ENCODE measurements around the gene ARHGEF17.
"Not testable (repeated sequence)": the region's sequence is repeated elsewhere in the genome, so short reads cannot be mapped to it uniquely, and the experiment has no call there.

Gene ARHGEF17

DNA sequence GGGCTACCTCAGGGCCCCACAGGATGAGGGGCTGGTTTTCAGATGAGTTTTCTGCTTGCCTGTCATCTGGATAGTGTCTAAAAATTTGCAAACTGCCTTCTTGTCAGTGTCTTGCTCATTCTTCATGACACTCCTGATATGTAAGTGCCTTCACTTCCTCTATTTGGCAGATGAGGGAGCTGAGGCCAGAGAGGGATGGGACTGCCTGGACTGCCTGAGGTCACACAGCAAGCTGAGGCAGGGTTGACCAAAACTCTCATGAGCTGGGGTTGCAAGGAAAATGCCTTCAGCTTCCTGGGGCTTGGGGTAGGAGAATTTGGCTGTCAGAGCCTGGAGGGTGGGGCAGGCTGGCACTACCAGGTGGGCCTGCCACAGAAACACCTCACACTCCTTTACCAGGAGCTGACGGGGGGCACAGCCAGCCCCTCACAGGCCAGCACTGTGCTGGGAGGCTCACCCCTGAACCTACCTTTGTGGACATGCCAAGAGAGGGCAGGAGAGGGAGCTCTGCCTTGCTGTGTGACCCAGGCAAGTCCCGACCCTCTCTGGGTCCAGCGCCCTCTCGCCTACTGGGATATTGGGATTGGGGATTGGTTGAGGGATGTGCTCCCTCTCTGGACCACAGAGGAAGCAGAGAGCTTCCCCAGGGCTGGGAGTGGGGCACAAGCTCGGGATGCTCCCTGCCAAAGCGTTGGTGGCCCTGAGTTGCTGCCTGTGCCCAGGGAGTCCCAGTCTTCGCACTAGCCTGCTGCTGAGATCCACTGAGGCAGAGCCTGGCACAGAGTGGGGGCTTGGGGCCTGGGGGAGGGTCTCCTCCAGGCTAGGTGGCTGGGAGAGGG lies 37.8 kb upstream of the ARHGEF17 start:
- DNase-seq (ENCODE audit: low spot score): no peak
- TF ChIP-seq, protein P1, sequence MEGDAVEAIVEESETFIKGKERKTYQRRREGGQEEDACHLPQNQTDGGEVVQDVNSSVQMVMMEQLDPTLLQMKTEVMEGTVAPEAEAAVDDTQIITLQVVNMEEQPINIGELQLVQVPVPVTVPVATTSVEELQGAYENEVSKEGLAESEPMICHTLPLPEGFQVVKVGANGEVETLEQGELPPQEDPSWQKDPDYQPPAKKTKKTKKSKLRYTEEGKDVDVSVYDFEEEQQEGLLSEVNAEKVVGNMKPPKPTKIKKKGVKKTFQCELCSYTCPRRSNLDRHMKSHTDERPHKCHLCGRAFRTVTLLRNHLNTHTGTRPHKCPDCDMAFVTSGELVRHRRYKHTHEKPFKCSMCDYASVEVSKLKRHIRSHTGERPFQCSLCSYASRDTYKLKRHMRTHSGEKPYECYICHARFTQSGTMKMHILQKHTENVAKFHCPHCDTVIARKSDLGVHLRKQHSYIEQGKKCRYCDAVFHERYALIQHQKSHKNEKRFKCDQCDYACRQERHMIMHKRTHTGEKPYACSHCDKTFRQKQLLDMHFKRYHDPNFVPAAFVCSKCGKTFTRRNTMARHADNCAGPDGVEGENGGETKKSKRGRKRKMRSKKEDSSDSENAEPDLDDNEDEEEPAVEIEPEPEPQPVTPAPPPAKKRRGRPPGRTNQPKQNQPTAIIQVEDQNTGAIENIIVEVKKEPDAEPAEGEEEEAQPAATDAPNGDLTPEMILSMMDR (IDR thresholded peaks at IDR 0.05; ENCODE audit: extremely low read depth, missing control alignments): no peak

DNA sequence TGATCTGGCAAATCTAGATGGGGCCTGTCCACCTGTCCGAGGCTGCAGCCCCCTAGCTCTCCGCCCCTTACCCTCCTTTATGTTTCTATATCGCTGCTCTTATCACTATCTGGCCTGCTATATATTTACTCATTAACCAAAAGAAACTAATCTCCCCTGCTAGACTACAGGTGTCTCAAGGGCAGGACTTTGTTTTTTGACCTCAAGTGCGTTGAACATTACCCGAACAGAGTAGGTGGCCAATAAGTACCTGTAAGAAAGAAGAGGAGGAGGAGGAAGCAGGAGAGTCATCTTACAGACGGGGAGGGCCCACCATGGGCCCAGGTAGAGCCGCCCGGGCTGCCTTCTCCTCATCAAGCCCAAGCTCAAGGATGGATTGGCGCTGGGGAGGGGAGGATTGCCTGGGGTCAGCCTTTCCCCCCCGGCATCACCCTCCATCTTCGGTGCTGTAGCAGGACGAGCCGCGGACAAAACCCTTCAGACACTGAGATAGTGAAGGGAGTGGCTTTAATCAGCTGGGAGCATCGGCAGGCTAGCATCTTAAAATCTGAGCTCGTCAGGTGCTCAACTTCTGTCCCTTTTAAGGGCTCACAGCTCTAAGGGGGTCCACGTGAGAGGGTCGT lies 37.1 kb upstream of the ARHGEF17 start:
- TF ChIP-seq, protein P1 (IDR thresholded peaks at IDR 0.05; ENCODE audit: extremely low read depth, missing control alignments): no peak
- no peak for DNase-seq (ENCODE audit: low spot score)

DNA sequence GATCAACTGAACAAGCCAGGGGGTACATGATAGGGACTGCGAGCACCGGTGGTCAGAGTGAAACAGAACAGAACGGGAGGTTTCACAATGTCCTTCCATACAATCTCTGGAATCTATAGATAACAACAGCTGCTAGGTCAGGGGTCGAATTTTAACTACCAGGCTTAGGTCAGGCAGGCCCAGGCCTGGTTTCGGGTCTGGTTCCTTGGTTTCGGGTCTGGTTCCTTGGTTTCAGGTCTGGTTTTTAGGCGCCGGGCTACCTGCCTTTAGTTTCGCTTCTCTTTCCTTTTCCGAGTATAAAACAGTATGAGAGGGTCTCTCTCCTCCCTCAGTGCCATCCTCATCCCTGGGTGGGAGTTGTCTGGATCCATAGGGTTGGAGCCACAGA lies 36.6 kb upstream of the ARHGEF17 start:
- not testable (repeated sequence) for DNase-seq (ENCODE audit: low spot score)

DNA sequence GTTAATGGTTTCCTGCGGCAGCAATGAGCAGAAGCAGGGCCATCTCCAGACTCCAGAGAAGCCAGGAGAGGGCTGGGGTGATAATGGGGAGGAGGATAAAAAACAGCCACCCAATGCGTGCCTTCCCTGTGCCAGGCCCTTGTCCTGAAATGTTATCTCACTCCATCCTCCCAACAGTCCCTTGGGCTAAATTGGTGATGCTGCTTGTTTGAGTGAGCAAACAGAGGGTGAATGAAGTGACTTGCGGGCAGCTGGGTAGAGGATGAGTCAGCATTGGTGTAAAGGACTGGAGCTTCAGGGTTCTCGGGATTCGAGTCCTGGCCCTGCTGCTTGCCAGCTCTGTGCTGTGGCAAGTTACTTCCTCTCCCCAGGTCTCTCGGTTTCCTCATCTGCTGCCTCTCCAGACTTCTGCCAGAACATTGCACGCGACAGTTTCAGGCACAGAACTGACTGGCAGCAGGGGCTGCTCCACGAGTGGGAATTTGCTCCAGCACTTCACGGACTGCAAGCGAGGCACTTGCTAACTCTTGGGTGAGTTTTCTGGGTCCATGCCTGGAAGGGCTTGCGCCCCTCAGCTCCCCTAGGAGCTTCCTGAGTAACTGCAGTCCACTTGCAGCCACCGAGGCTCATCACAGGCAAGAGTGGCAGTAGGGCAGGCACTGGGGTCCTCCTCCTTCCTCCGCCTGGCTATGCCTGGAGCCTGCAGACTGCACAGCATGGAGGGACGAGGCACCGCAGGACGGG lies 36.0 kb upstream of the ARHGEF17 start, which contains the start of gene P2RY6:
TSS of gene P2RY6 (plus strand) at position 403 of the 744 bp plus-strand sequence. CDS start 24,181 bp downstream, outside the sequence.
- TF ChIP-seq, protein P1 (IDR thresholded peaks at IDR 0.05; ENCODE audit: extremely low read depth, missing control alignments): no peak

DNA sequence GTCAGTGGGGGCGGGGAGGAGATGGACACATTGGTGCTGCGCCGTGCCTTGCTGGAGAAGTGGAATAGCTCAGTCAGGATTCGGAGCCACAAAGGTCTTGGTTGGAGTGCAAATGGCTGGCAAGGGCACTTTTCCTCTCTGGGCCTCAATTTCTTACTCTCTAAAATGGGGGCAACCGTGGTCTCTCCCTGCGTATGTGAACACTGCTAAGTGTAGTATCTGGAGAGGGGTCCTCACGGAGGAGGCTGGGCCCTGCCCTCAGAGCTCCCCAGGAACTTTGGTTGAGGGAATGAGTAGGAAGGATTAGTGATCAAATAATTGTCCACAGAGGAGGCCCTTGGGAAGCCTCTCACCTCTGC lies 35.4 kb upstream of the ARHGEF17 start:
- TF ChIP-seq, protein P1 (IDR thresholded peaks at IDR 0.05; ENCODE audit: extremely low read depth, missing control alignments): no peak
- DNase-seq (ENCODE audit: low spot score): no peak

More for the DNA sequence above, 36.0 kb upstream of the ARHGEF17 start, which contains the start of gene P2RY6:
- DNase-seq (ENCODE audit: low spot score): no peak

DNA sequence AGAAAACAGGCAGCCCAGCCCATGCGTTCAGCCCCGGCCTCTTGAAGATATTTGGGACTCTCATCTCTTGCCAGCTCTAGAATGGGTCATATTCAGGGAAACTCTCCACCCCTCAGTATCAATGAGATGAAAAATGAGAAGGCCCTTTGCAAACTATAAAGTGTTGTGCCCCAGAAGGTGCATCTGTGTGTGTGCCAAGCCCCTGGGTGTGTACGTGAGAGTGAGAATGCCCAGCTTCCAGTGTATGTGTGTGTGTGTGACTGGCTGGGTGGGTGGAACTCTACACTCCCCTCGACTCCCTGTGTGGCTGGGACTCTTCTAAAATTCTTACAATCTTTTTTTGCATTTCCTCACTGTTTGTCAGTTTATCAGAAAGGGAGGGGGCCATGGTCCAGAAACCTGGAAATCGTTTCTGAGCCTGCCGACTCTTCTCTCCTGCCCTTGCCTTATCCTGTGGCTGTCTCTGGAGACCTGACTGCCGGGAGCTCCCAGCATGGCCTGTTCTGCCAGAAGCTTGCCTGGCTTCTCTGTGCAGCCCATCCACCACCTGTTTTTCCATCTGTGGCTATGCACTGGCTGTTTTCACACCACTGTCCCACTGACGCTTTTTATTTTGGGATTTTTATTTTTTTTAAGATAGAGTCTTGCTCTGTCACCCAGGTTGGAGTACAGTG lies 34.7 kb upstream of the ARHGEF17 start:
- TF ChIP-seq, protein P1 (IDR thresholded peaks at IDR 0.05; ENCODE audit: extremely low read depth, missing control alignments): no peak
- no peak for DNase-seq (ENCODE audit: low spot score)

DNA sequence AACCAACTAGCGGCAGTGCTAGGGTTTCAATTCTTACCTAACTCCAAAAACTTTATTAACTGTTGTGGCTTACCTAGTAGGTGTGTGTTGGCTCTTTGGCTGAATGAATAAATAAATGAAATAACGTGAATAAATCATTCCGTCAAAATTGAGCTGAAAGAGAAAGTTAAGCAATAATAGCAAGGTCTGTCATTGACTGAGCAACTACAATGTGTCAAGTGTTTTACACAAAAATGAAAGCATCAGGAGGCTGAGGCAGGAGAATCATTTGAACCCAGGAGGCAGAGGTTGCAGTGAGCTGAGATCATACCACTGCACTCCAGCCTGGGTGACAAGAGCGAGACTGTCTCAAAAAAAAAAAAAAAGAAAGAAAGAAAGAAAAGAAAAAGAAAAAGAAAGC lies 33.9 kb upstream of the ARHGEF17 start:
- not testable (repeated sequence) for DNase-seq (ENCODE audit: low spot score)
